HCT116 (cell line): ENCODE results near the gene RNF126.

Experiments used
- EGR1 ChIP-seq: IDR thresholded peaks from 2 replicates; pipeline ENCODE4 v1.6.1; 2012; ENCODE audit warnings: low read depth
- EZH2 ChIP-seq: fragments of 200-600 bp; sonication (generic); IDR thresholded peaks from 2 replicates; pipeline ENCODE4 v1.6.1; 2017; ENCODE audit warnings: antibody characterized with exemption, mixed run types
- EZH2phosphoT487 ChIP-seq: fragments of 200-600 bp; IDR thresholded peaks from 2 replicates; pipeline ENCODE4 v1.6.1; 2018; ENCODE audit warnings: antibody characterized with exemption, borderline replicate concordance
- POLR2A ChIP-seq: IDR thresholded peaks from 2 replicates; pipeline ENCODE4 v1.7.0; 2011; ENCODE audit warnings: borderline replicate concordance; ENCODE audit not compliant: insufficient read depth, insufficient read length; ENCODE audit errors: extremely low read depth
- POLR2AphosphoS5 ChIP-seq: IDR thresholded peaks from 2 replicates; pipeline ENCODE4 v1.6.1; 2011; ENCODE audit warnings: mild to moderate bottlenecking, low read depth, low read length, moderate library complexity
- RAD21 ChIP-seq: IDR thresholded peaks from 2 replicates; pipeline ENCODE4 v1.6.1; 2012; ENCODE audit warnings: low read depth, mild to moderate bottlenecking
- SIN3A ChIP-seq: IDR thresholded peaks from 2 replicates; pipeline ENCODE4 v1.6.1; 2012; ENCODE audit warnings: low read depth
- YY1 ChIP-seq: IDR thresholded peaks from 2 replicates; pipeline ENCODE4 v1.6.1; 2011; ENCODE audit warnings: low read length, low read depth, moderate library complexity, mild to moderate bottlenecking; ENCODE audit not compliant: insufficient replicate concordance; ENCODE audit errors: extremely low read depth
- ZNF274 ChIP-seq: fragments of 200-500 bp; sonication (Bioruptor generic); IDR thresholded peaks from 2 replicates; pipeline ENCODE4 v1.6.1; 2014; ENCODE audit warnings: mild to moderate bottlenecking, low read depth, low read length, inconsistent platforms
- TF ChIP-seq, protein P1 (sequence below): IDR thresholded peaks from 2 replicates; pipeline ENCODE4 v1.6.1; 2012
- TF ChIP-seq, protein P2 (sequence below), 3 experiments: fragments of 200-600 bp in 1 of 3; sonication (generic) in 1 of 3; IDR thresholded peaks in 2 of 3; conservative IDR thresholded peaks in 1 of 3; 2 replicates each; pipeline ENCODE4 v1.5.1; 2012 to 2017; ENCODE audit warnings: low read depth in 2 of 3, low read length in 2 of 3, antibody characterized with exemption in 1 of 3, borderline replicate concordance in 1 of 3, control low read depth in 1 of 3, mild to moderate bottlenecking in 1 of 3, mixed read lengths in 1 of 3, mixed run types in 1 of 3, moderate library complexity in 1 of 3; ENCODE audit not compliant: insufficient read depth in 1 of 3
- TF ChIP-seq, protein P3 (sequence below): IDR thresholded peaks from 2 replicates; pipeline ENCODE4 v1.6.1; 2012; ENCODE audit warnings: low read depth
- TF ChIP-seq, protein P4 (sequence below): IDR thresholded peaks from 2 replicates; pipeline ENCODE4 v1.6.1; 2012

DNA sequence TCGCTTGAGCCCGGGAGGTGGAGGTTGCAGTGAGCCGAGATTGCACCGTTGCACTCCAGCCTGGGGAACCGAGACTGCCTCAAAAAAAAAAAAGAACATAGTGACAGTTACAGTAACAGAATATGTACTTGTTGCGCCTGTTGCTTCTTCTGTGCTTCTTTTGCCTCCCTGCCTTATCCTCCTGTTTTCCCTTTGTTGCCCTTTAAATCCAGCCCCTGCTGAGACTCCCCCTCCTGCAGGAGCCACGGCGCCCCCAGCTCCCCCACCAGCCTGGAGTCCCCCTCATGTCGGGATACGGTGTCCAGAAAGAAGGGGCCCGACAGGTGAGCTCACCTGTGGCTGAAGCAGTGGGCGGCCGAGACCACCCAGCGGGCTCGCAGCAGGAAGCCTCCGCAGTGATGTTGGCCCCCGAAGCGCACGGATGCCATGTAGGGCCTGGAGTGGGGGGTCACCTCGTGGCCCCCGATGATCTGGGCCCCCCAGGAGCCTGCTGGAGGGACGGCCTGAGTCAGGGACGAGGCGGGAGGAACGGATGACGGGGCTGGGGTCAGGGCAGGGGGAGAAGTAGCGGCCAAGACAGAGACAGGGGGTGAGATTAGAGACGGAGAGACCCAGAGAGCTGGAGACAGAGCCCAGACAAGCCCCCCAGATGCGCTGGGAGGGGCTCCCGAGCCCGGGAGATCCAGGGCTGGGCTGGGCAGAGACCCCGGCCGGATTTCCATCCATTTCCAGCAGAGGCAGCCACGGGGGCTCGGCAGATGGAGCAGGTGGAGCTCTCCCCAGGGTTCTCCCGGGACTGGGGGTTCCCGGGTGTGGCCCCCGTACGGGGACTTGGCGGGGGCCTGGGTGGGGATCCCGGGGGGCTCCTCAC is 31.7 kb upstream of the RNF126 start:
- TF ChIP-seq, protein P1, sequence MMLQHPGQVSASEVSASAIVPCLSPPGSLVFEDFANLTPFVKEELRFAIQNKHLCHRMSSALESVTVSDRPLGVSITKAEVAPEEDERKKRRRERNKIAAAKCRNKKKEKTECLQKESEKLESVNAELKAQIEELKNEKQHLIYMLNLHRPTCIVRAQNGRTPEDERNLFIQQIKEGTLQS, result no peak
- TF ChIP-seq, protein P2, sequence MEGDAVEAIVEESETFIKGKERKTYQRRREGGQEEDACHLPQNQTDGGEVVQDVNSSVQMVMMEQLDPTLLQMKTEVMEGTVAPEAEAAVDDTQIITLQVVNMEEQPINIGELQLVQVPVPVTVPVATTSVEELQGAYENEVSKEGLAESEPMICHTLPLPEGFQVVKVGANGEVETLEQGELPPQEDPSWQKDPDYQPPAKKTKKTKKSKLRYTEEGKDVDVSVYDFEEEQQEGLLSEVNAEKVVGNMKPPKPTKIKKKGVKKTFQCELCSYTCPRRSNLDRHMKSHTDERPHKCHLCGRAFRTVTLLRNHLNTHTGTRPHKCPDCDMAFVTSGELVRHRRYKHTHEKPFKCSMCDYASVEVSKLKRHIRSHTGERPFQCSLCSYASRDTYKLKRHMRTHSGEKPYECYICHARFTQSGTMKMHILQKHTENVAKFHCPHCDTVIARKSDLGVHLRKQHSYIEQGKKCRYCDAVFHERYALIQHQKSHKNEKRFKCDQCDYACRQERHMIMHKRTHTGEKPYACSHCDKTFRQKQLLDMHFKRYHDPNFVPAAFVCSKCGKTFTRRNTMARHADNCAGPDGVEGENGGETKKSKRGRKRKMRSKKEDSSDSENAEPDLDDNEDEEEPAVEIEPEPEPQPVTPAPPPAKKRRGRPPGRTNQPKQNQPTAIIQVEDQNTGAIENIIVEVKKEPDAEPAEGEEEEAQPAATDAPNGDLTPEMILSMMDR (IDR thresholded peaks at IDR 0.05 in 2 of 3, conservative IDR thresholded peaks at IDR 0.05 in 1 of 3; ENCODE audit: borderline replicate concordance in 1 of 3, insufficient read depth in 1 of 3, low read depth in 2 of 3, low read length in 2 of 3), result no peak
- TF ChIP-seq POLR2A (no peak), EGR1 (no peak), EZH2phosphoT487 (no peak), RAD21 (no peak), EZH2 (no peak), ZNF274 (no peak), SIN3A (no peak), YY1 (no peak), POLR2AphosphoS5 (no peak)
- TF ChIP-seq, protein P3, sequence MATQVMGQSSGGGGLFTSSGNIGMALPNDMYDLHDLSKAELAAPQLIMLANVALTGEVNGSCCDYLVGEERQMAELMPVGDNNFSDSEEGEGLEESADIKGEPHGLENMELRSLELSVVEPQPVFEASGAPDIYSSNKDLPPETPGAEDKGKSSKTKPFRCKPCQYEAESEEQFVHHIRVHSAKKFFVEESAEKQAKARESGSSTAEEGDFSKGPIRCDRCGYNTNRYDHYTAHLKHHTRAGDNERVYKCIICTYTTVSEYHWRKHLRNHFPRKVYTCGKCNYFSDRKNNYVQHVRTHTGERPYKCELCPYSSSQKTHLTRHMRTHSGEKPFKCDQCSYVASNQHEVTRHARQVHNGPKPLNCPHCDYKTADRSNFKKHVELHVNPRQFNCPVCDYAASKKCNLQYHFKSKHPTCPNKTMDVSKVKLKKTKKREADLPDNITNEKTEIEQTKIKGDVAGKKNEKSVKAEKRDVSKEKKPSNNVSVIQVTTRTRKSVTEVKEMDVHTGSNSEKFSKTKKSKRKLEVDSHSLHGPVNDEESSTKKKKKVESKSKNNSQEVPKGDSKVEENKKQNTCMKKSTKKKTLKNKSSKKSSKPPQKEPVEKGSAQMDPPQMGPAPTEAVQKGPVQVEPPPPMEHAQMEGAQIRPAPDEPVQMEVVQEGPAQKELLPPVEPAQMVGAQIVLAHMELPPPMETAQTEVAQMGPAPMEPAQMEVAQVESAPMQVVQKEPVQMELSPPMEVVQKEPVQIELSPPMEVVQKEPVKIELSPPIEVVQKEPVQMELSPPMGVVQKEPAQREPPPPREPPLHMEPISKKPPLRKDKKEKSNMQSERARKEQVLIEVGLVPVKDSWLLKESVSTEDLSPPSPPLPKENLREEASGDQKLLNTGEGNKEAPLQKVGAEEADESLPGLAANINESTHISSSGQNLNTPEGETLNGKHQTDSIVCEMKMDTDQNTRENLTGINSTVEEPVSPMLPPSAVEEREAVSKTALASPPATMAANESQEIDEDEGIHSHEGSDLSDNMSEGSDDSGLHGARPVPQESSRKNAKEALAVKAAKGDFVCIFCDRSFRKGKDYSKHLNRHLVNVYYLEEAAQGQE, result no peak
- TF ChIP-seq, protein P4, sequence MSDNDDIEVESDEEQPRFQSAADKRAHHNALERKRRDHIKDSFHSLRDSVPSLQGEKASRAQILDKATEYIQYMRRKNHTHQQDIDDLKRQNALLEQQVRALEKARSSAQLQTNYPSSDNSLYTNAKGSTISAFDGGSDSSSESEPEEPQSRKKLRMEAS, result no peak
